GM18858 (cell line): ENCODE measurements around the gene PRAME.
"Not testable (repeated sequence)": the region's sequence is repeated elsewhere in the genome, so short reads cannot be mapped to it uniquely, and the experiment has no call there.

Experiments used
- ATAC-seq: cut with Tn5 transposase; IDR thresholded peaks from one replicate; pipeline ENCODE4 v1.9.1; 2021; ENCODE audit not compliant: unreplicated experiment

Gene PRAME

DNA sequence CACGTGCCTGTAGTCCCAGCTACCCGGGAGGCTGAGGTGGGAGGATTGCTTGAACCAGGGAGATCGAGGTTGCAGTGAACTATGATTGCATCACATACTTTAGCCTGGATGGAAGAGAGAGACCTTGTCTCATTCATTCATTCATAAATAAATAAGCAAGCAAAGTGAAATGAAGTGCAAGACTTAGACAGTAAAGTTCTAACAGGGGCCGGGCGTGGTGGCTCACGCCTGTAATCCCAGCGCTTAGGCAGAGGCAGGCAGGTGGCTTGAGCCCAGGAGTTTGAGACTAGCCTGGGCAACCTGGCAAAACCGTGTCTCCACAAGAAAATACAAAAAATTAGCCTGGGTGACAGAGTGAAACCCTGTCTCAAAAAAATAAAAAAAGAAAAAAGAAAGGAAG, 37.4 kb downstream of the PRAME start:
- no peak for ATAC-seq

DNA sequence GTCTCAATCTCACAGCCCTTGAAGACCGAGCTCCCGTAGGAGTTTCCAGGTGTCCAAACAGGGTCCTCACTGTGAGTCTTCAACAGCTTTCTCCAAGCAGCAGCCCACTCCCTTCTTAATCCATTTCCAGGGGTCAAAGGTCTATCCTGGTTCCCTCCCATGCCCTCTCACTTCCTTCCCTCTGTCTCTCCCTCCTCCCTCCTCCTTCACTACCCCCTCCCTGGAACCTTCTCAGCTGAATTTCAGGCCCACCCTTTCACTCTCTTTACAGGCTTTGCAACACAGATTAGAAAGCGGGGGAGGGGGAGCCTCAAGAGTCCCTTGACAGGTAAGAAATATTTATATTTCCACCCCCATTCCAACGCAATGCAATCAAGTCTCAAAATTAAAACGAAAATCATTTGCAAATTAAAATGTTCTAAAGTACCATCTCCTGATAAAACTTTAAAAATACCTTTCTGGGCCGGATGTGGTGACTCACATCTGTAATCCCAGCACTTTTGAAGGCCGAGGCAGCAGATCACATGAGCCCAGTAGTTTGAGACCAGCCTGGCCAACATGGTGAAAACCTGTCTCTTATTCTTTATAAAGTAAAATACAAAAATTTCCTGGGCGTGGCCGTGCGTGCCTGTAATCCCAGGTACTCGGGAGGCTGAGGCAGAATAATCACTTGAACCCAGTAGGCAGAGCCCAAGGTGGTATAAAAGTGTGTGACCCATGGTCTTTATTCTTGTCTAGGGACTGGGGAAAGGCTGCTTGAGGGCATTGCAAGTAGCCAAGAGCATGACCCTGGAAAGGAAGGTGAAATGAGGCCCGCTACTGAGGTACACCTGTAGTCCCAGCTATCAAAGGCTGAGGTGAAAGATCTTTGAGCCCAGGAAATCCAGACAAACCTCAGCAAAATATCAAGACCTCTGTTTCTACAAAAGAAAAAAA, 38.1 kb downstream of the PRAME start:
- ATAC-seq = no peak

DNA sequence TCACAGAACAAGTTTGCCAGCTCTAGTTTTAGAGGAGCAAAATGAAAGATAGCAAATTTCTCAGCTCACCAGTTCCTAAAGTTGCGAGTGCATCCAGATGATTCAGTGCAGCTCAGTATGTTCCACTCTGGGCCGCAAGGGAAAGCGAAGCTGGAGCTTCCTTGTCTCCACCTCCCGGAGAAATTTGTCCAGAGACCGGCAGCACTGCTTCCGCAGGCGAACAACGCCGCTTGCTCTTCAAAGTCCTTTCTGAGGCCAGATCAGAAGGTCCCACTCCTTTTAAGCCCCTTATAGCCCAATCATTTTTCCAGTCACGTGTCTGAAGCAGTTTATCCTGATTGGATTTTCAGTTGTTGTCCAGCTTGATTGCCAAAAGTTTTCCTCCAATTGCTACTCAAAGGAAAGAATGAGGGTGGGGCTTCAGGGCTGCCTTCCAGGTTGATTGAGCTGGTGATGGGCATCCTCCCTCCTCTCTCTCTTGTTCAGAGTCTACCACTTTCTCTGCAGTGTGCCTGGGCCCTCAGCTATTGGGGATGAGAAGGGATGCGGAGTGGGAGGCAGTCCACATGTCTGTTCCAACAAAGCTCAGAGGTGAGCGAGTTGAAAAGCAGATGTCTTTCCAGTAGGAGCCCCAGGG, 38.9 kb downstream of the PRAME start, which contains the start of gene ZNF280A:
Gene ZNF280A, minus strand, starts transcription at position 251 of the 637 bp plus-strand sequence. CDS start 4,640 bp downstream, outside the sequence.
- no peak for ATAC-seq

DNA sequence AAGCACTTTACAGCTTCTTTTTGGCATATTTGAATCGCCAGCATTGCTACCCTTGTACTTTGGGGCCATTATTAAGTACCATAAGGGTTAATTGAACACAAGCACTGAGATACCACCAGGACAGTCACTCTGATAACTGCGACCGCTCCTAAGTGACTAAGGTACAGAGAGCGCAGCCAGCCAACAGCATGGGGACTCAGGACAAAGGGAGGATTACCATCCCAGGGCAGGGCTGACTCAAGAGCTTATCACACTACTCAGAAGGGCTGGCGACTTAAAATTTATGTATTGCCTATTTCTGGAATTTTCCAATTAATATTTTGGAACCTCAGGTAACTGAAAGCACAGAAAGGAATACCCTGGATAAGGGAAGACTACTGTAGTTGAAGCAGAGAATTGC, 39.5 kb downstream of the PRAME start:
- no peak for ATAC-seq

DNA sequence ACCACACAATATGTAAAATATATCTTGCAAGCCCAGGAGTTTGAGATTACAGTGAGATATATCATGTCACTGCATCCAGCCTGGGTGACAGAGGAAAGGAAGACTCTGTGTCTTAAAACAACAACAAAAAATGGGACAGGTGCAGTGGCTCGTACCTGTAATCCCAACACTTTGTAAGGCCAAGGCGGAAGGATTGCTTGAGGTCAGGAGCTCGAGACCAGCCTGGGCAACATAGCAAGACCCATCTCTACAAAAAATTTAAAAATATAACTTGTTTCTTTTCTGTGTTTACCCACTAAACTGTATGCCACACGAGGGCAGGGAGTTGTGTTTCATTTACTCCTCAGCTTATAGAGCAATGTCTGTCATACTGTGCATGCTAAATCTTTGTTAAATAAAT, 42.1 kb downstream of the PRAME start:
- no peak for ATAC-seq

DNA sequence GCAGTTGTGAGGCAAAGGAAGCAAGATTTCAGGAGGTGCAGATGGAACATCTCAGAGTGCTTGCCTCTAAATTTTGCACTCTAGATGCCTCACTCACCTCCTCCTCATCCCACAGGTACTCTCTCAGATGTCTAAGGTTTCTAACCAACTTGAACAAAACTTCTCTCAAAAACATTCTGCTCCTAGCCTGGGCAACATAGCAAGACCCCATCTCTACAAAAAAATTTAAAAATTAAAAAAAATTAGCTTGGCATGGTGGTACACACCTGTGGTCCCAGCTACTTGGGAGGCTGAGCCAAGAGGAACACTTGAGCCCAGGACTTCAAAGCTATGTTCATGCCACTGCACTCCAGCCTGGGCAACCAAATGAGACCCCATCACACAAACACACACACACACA, 43.2 kb downstream of the PRAME start:
- ATAC-seq = no peak

DNA sequence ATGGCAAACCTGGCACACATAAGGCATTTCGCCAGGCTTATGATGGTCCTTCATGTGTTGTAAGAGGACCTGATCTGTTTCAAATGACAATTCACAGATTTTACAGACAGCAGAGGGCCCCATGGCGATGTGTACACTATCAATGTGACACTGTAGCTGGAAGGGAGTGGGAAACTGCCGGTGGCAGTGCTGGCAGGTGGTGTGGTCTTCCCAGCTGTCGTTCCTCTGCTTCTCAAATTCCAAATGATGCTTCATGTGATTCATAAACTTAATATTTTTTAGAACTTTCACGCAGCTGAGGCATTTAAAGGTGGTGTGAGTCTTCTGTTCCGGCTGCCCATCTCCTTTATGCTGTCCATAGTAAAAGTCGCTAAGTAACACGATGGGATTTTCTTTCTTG, 44.6 kb downstream of the PRAME start:
- not testable (repeated sequence) for ATAC-seq

DNA sequence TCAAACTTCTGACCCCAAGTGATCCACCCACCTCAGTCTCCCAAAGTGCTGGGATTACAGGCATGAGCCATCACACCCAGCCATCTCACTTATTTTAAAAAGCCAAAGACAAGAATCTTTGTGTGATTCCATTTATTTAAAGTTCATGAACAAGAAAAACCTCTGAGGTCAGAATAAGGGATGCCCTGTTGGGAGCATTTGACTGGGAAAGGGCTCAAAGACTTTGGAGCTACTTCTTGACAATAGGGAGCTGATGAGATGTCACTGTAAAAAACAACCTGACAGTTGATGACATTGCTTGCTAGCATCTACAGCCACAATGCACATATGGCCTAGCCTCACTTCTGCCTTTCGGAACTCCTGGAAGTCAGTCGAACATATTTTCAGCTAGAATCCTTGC, 45.4 kb downstream of the PRAME start:
- ATAC-seq = no peak

DNA sequence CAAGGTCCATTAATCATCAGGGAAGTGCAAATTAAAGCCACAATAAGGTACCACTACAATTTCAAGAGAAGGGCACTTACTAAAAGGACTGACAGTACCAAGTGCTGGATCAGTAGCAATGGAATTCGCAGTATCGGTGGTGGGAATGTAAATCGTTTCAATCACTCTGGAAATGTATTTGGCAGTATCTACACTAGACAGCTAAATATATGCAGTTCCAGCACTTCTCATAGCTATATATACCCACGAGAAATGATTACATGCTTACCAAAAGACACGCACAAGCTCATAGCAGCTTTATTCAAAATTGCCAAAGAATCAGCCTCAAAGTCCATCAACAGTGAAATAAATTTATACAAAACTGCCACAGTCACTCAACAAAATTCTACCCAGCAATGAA, 46.1 kb downstream of the PRAME start:
- ATAC-seq = no peak

DNA sequence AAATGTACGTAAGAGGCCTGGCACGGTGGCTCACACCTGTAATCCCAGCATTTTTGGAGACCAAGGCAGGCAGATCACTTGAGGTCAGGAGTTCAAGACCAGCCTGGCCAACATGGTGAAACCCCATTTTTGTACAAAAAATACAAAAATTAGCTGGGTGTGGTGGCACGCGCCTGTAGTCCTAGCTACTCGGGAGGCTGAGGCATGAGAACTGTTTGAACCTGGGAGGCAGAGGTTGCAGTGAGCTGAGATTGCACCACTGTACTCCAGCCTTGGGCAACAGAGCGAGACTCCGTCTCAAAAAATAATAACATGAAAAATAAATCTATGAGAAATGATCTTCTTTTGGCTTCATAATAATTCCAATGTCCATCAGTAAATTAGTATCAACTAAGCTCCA, 48.2 kb downstream of the PRAME start:
- ATAC-seq = not testable (repeated sequence)

DNA sequence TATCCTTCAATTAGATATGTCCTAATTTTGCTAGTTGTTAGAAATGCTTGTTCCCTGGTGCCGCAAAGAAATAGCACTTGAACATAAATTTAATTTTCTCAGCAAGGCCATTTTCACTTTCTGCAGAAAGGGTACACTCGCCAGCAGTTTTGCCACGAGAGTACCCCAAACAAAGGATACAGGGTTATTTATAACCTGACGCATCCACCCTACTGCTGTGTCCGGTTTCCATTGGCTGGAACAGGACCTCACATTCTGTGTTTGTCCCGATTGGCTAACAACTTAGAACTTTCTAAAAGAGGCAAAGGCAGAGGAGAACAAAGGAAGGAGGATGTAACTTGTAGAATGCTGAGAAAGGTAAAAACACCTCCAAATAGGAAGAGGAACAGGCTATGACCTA, 49.2 kb downstream of the PRAME start:
- ATAC-seq = not testable (repeated sequence)

DNA sequence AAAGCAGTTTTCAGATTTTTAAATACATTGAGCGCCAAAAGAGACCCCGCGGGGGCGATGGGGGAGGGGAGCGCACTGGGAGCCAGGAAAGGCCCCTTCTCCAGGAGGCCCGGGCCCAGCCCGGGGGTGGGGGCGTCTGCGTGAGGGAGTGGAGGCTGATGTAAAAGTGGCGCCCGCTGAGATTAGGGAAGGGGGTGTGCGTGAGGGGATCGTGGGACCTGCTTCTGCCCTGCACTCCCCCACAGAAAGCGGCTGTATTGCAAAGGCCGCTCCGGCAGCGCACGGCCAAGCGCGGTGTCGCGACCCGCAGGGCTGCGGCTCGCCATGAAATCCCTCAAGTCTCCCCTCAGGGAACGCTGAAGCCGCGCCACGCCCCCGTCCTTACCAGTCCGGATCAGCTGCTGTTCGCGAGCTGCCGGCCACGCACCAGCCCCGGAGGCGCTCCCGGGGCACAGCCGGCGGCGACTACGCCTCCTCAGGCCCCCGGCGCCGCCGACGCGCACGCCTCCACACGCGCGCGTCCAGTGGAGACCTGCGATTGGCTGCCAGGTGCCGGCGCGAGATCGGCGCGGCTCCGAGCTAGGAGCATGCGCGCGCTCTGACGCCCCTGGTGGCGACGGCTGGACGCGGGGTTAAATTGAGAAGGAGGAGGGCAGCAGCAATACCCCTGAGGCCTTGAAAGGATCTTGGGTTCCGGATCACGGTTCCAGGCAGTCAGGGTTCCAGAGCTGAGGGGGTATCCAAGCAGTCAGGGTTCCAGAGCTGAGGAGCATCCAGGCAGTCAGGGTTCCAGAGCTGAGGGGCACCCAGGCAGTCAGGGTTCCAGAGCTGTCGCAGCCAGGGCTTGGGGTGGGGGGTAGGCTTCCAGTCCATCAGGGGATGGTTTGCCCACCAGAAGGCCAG, 50.5 kb downstream of the PRAME start, which contains the start of gene ZNF280B:
Gene ZNF280B, minus strand, starts transcription at position 469 of the 903 bp plus-strand sequence. CDS start 19,344 bp downstream, outside the sequence.
- ATAC-seq = peak; percentile 55

DNA sequence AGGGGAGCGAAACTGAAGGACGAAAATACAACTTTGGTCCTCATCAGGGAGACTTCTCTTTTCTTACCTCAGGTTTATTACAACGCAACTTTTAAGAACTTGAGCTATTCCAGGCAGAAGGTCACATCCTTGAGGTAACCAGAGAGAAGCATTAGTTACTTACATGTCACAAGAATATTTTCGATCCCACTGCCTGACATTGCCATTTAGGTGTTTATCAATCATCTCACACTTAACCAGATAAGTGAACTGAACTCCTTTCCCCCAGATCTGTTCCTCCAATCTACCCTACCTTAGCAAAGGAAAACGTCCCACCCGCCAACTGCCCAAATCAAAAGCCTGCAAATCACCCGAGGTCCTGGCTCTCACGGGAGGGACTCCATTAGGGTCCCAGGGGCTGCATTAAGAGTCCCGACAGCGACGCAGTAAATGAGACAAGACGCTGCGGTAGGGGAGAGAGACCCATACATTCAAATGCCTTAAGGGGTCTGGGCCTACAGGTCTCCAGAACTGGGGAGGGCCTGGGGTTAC, 51.3 kb downstream of the PRAME start:
- ATAC-seq = no peak

DNA sequence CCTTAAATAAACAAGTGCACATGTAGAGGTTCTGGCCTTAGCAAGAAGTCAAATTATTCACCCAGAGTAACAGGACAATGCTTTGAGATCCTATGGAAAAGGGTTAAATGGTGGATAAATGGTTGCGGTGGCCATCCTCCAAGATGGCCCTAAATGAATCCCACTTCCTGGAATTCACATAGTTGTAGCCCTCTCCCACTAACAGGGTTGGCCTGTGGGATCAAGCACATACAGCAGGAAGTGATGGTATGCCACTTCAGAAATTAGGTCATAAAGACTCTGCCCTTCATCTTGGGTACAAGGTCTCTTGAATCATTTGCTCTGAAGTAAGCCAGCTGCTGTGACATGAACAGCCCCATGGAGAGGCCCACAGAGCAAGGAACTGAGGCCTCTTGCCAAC, 52.3 kb downstream of the PRAME start:
- no peak for ATAC-seq

DNA sequence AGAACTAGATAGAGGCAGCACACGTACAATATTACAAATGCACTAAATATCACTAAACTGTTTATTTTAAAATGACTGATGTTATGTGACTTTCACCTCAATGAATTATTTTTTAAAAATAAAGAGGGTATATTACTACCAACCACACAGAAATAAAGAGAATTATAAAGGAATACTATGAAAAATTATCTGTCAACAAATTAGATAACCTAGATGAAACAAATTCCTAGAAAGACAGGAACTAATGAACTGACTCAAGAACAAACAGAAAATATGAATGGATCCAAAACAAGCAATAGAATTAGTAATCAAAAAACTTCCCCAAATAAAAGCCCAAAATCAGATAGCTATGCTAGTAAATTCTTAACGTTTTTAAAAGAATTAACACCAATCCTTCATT, 60.8 kb downstream of the PRAME start:
- no peak for ATAC-seq
